ENCODE data around the gene TRPV5.

TRPV5 gene

GRCh38 chr7:142923391-142923790 is 10.2 kb downstream of the TRPV5 start:
- Histone ChIP-seq H3K4me3 (no peak overlapping the region), H3K9ac (ENCODE audit: insufficient read length) (no peak overlapping the region), H3K36me3 (ENCODE audit: insufficient read depth, low read length) (no peaks in the 10 kb centered on the region), H3K9me3 (ENCODE audit: low read depth, low read length) (no peaks in the 10 kb centered on the region), H3K27ac (no peak overlapping the region)
- DNase-seq (ENCODE audit: low read depth, low spot score), result no peak
- no peak for TF ChIP-seq POLR2AphosphoS5 (IDR thresholded peaks at IDR 0.05; ENCODE audit: borderline replicate concordance, low read depth, low read length)
- no peak for TF ChIP-seq EZH2 (IDR thresholded peaks at IDR 0.05)
- TF ChIP-seq FOXP2 (optimal IDR thresholded peaks at IDR 0.05; ENCODE audit: control extremely low read depth, extremely low read length, insufficient read depth), result no peak

- H3K9ac ChIP-seq (ENCODE audit: insufficient read length), result no peak overlapping the region
- no peak overlapping the region for H3K27ac ChIP-seq
- DNase-seq (ENCODE audit: low read depth, low spot score), result no peak
Observed at GRCh38 chr7:142919656-142920055, 13.9 kb downstream of the TRPV5 start.

GRCh38 chr7:142918901-142919300 is 14.6 kb downstream of the TRPV5 start:
- Histone ChIP-seq H3K4me3 (no peak overlapping the region), H3K27ac (no peak overlapping the region), H3K9ac (ENCODE audit: insufficient read length) (no peak overlapping the region), H3K9me3 (ENCODE audit: low read depth, low read length) (no peaks in the 10 kb centered on the region), H3K36me3 (ENCODE audit: insufficient read depth, low read length) (no peaks in the 10 kb centered on the region)
- no peak for DNase-seq (ENCODE audit: low read depth, low spot score)
- no peak for TF ChIP-seq FOXP2 (optimal IDR thresholded peaks at IDR 0.05; ENCODE audit: control extremely low read depth, extremely low read length, insufficient read depth)
- no peak for TF ChIP-seq POLR2AphosphoS5 (IDR thresholded peaks at IDR 0.05; ENCODE audit: borderline replicate concordance, low read depth, low read length)
- TF ChIP-seq EZH2 (IDR thresholded peaks at IDR 0.05), result no peak

More at GRCh38 chr7:142919656-142920055, 13.9 kb downstream of the TRPV5 start:
- H3K36me3 ChIP-seq (ENCODE audit: insufficient read depth, low read length), result no peaks in the 10 kb centered on the region
- TF ChIP-seq FOXP2 (optimal IDR thresholded peaks at IDR 0.05; ENCODE audit: control extremely low read depth, extremely low read length, insufficient read depth) (no peak), EZH2 (IDR thresholded peaks at IDR 0.05) (no peak)
- no peak overlapping the region for H3K4me3 ChIP-seq
- no peaks in the 10 kb centered on the region for H3K9me3 ChIP-seq (ENCODE audit: low read depth, low read length)

- Histone ChIP-seq H3K9me3 (ENCODE audit: low read depth, low read length) (no peaks in the 10 kb centered on the region), H3K36me3 (ENCODE audit: insufficient read depth, low read length) (no peaks in the 10 kb centered on the region), H3K4me3 (no peak overlapping the region), H3K9ac (ENCODE audit: insufficient read length) (no peak overlapping the region), H3K27ac (no peak overlapping the region)
- TF ChIP-seq EZH2 (IDR thresholded peaks at IDR 0.05) (no peak), POLR2AphosphoS5 (IDR thresholded peaks at IDR 0.05; ENCODE audit: borderline replicate concordance, low read depth, low read length) (no peak), FOXP2 (optimal IDR thresholded peaks at IDR 0.05; ENCODE audit: control extremely low read depth, extremely low read length, insufficient read depth) (no peak)
- DNase-seq (ENCODE audit: low read depth, low spot score), result no peak
Observed at GRCh38 chr7:142917447-142917846, 16.1 kb downstream of the TRPV5 start.

- H3K9me3 ChIP-seq (ENCODE audit: low read depth, low read length), result no peaks in the 10 kb centered on the region
Observed at GRCh38 chr7:142916508-142916907, 17.0 kb downstream of the TRPV5 start.

GRCh38 chr7:142915315-142915714 is 18.2 kb downstream of the TRPV5 start:
- Histone ChIP-seq H3K36me3 (ENCODE audit: insufficient read depth, low read length) (no peaks in the 10 kb centered on the region), H3K27ac (no peak overlapping the region), H3K4me3 (no peak overlapping the region), H3K9me3 (ENCODE audit: low read depth, low read length) (no peaks in the 10 kb centered on the region), H3K9ac (ENCODE audit: insufficient read length) (no peak overlapping the region)
- TF ChIP-seq FOXP2 (optimal IDR thresholded peaks at IDR 0.05; ENCODE audit: control extremely low read depth, extremely low read length, insufficient read depth) (no peak), POLR2AphosphoS5 (IDR thresholded peaks at IDR 0.05; ENCODE audit: borderline replicate concordance, low read depth, low read length) (no peak), EZH2 (IDR thresholded peaks at IDR 0.05) (no peak)
- DNase-seq (ENCODE audit: low read depth, low spot score), result no peak

More at GRCh38 chr7:142916508-142916907, 17.0 kb downstream of the TRPV5 start:
- H3K27ac ChIP-seq, result no peak overlapping the region
- no peak for TF ChIP-seq POLR2AphosphoS5 (IDR thresholded peaks at IDR 0.05; ENCODE audit: borderline replicate concordance, low read depth, low read length)
- TF ChIP-seq FOXP2 (optimal IDR thresholded peaks at IDR 0.05; ENCODE audit: control extremely low read depth, extremely low read length, insufficient read depth), result no peak
- H3K36me3 ChIP-seq (ENCODE audit: insufficient read depth, low read length), result no peaks in the 10 kb centered on the region
- no peak overlapping the region for H3K9ac ChIP-seq (ENCODE audit: insufficient read length)
- DNase-seq (ENCODE audit: low read depth, low spot score), result no peak
- no peak overlapping the region for H3K4me3 ChIP-seq

GRCh38 chr7:142914121-142914520 is 19.4 kb downstream of the TRPV5 start:
- TF ChIP-seq EZH2 (IDR thresholded peaks at IDR 0.05), result no peak
- H3K4me3 ChIP-seq, result no peak overlapping the region
- no peaks in the 10 kb centered on the region for H3K9me3 ChIP-seq (ENCODE audit: low read depth, low read length)
- no peak overlapping the region for H3K9ac ChIP-seq (ENCODE audit: insufficient read length)
- no peaks in the 10 kb centered on the region for H3K36me3 ChIP-seq (ENCODE audit: insufficient read depth, low read length)
- no peak overlapping the region for H3K27ac ChIP-seq
- no peak for DNase-seq (ENCODE audit: low read depth, low spot score)

- DNase-seq (ENCODE audit: low read depth, low spot score), result no peak
Observed at GRCh38 chr7:142913566-142913965, 20.0 kb downstream of the TRPV5 start.

GRCh38 chr7:142913051-142913450 is 20.5 kb downstream of the TRPV5 start:
- H3K9me3 ChIP-seq (ENCODE audit: low read depth, low read length), result no peaks in the 10 kb centered on the region
- no peak for DNase-seq (ENCODE audit: low read depth, low spot score)
- no peak overlapping the region for H3K9ac ChIP-seq (ENCODE audit: insufficient read length)
- no peaks in the 10 kb centered on the region for H3K36me3 ChIP-seq (ENCODE audit: insufficient read depth, low read length)
- no peak for TF ChIP-seq EZH2 (IDR thresholded peaks at IDR 0.05)
- TF ChIP-seq FOXP2 (optimal IDR thresholded peaks at IDR 0.05; ENCODE audit: control extremely low read depth, extremely low read length, insufficient read depth), result no peak
- TF ChIP-seq POLR2AphosphoS5 (IDR thresholded peaks at IDR 0.05; ENCODE audit: borderline replicate concordance, low read depth, low read length), result no peak
- no peak overlapping the region for H3K4me3 ChIP-seq
- H3K27ac ChIP-seq, result no peak overlapping the region

More at GRCh38 chr7:142913566-142913965, 20.0 kb downstream of the TRPV5 start:
- TF ChIP-seq POLR2AphosphoS5 (IDR thresholded peaks at IDR 0.05; ENCODE audit: borderline replicate concordance, low read depth, low read length) (no peak), FOXP2 (optimal IDR thresholded peaks at IDR 0.05; ENCODE audit: control extremely low read depth, extremely low read length, insufficient read depth) (no peak), EZH2 (IDR thresholded peaks at IDR 0.05) (no peak)
- no peaks in the 10 kb centered on the region for H3K36me3 ChIP-seq (ENCODE audit: insufficient read depth, low read length)
- no peak overlapping the region for H3K4me3 ChIP-seq
- H3K9ac ChIP-seq (ENCODE audit: insufficient read length), result no peak overlapping the region
- no peak overlapping the region for H3K27ac ChIP-seq
- no peaks in the 10 kb centered on the region for H3K9me3 ChIP-seq (ENCODE audit: low read depth, low read length)

All from SK-N-MC (cell line).